Measurements from ENCODE around the gene SLC43A2.

SLC43A2 gene

DNA sequence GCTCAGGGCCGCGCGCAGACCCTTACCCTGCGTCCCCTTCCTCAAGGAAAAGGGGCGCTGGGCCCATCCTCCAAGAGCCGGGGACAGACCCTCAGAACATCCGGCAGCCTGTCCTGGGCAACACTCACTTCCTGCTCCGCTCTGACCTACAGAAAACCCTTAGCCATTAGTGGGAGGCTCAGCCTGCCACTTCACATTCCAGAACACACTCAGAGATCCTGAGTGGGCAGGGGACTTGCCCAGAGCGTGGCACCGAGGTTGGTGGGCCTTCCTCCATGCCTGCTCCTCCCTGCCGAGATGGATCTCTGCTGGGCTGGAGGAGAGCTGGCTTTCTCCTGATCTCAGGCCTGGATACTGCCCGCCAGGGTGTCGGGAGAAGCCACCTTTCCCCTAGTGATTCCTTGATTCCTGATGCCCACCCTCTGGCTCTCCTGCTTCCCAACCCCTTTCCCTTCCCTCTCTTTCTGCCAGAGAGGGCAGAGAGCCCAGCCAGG lies 15.4 kb upstream of the SLC43A2 start:
- DNase-seq (ENCODE audit: low read depth in 2 of 2), result no peak

DNA sequence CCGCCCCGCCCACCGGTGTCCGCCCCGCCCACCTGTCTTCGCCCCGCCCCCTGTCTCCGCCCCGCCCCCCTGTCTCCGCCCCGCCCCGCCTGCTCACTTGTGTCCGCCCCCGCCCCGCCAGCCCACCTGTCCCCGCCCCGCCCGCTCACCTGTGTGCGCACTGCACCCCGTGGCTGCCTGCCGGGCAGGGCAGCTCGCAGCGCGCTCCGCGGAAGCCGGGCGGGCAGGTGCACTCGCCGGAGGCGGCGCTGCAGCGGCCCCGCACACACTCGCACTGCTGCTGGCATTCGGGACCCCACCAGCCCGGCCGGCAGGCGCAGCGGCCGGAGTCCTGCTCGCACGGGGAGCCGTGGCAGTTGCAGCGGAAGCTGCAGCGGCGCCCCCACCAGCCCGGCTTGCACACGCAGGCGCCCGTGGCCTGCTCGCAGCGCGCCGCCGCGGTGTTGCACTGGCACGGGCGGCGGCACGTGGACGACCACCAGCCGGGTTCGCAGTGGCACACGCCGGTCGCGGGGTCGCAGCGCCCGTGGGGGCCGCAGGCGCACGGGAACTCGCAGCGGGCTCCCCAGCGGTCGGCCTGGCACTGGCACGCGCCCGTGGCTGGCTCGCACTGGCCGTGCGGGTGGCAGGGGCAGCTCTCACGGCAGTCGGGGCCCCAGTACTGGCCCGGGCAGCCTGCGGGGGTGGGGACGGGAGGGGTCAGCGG lies 14.8 kb upstream of the SLC43A2 start:
- peak; percentile 40 to 42 for DNase-seq (ENCODE audit: low read depth in 2 of 2)

GRCh38 chr17:1641065-1641403 lies 12.4 kb upstream of the SLC43A2 start:
- no peak for DNase-seq (ENCODE audit: low read depth in 2 of 2)

DNA sequence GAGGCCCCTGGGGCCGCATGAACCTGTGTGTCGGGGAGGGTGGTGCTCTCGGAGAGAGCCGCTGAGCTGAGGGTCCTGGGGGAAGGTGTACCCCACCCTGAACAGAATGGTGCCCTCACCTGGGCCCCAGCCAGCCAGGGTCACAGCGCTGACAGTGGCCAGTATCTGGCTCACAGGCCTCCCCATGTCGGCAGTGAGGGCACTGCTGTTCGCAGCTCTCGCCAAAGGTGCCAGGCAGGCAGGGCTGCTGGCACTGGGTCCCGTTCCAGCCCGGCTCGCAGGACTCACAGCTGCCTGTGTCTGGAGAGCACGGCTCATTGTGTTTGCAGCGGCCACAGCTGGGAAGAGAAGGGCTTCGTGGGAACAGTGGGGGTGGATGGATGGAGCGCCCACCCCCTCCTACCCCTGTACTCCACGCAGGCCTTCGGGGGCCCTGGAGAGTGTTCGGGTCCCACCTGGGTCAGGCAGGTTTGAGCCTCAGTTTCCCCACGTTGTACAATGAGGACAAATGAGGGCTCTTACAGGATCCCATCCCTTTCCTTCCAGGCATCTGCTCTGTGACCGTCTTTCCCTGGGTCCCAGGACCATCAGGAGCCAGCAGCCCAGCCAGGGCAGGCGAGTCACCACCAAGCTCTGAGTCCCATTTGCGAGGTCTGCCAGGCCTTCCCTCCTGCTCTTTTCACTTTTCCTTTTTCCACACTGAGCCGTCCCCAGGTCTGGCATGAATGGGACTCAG lies 11.9 kb upstream of the SLC43A2 start:
- DNase-seq (ENCODE audit: low read depth in 2 of 2), result no peak

DNA sequence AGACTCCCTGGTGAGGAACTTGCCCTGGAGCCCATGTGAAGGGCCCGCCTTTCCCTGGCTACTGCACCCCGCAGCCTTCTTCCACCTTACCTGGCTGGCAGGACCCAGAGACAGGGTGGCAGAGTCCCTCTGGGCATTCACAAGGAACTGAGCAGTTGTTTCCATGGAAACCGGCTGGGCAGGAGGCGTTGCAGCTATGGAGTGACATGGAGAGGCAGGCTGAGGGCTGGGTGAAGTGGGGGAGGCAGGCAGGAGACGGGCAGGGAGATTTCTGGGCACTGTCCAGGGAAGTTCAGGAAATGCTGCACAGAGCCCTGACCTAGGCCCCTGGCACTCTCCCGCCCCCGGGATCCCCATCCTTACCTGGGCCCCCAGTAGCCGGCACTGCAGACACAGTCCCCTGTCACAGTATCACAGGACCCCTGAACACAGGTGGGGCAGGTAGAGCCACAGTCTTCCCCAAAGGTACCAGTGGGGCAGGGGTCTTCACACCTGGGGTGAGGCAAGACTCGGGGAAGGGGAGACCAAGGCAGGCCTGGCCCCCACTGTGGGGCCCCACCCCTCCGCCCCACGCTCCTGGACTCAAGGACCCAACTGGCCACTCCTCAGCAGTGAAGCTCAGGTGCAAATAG lies 11.0 kb upstream of the SLC43A2 start:
- no peak for DNase-seq (ENCODE audit: low read depth in 2 of 2)

DNA sequence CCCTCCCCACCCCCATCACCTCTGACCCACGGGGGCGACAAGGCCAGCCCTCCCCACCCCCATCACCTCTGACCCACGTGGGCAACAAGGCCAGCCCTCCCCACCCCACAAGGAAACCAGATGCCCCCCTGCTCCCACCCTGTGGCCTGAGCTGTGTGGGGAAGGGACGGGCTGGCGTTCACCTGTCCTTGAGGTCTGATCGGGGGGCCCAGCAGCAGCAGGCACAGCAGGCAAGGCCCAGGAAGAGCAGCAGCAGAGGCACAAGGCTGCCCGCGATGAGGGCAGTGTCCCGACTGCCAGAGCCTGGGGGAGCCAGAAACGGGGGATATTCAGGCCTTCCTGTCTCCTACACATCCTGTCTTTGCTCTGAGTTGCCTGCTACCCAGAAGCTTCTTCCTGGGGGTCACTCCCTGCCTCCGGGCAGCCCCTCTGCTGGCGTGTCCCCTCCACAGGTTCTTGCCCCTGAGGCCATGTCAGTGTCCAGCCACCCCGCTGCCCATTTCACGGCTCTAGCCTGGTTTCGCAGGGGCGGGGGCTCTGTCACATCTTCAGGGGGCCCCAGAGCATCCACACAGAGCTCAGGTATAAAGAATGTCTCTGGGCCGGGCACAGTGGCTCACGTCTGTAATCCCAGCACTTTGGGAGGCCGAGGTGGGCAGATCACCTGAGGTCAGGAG lies 10.1 kb upstream of the SLC43A2 start:
- no peak for DNase-seq (ENCODE audit: low read depth in 2 of 2)

GRCh38 chr17:1638171-1638590 lies 9.5 kb upstream of the SLC43A2 start:
- no peak for DNase-seq (ENCODE audit: low read depth in 2 of 2)

DNA sequence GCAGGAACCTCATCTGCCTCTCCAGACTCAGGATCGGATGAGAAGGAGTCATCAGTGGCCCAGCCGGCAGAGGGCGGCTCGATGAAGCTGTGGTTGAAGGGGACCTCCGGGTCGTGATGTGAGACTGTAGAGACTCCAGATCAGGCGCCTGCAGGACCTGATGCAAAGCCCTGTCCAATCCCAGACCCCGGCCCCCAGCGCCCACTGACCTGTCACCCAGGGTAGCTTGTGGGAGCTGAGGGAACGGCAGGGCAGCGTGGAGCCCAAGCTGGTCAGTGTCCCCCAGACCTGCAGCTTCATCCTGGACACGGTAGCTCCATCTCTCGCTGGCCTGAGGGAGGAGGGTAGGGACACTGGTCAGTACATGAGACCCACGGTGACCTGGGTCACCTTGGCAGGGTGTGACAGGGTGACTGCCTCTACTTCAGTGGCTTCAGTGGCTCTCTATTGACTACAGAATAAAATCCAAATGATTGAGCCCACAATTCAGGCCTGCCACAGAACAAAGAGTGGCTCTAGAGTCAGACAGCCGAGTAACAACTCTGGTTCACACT lies 8.2 kb upstream of the SLC43A2 start:
- DNase-seq (ENCODE audit: low read depth in 2 of 2), result no peak

GRCh38 chr17:1635675-1636465 lies 7.2 kb upstream of the SLC43A2 start:
- no peak for DNase-seq (ENCODE audit: low read depth in 2 of 2)

- DNase-seq (ENCODE audit: low read depth in 2 of 2), result no peak
Observed at GRCh38 chr17:1634841-1635650, 6.4 kb upstream of the SLC43A2 start.

GRCh38 chr17:1630662-1631061 lies 2.0 kb upstream of the SLC43A2 start:
- no peak for DNase-seq (ENCODE audit: low read depth in 2 of 2)

DNA sequence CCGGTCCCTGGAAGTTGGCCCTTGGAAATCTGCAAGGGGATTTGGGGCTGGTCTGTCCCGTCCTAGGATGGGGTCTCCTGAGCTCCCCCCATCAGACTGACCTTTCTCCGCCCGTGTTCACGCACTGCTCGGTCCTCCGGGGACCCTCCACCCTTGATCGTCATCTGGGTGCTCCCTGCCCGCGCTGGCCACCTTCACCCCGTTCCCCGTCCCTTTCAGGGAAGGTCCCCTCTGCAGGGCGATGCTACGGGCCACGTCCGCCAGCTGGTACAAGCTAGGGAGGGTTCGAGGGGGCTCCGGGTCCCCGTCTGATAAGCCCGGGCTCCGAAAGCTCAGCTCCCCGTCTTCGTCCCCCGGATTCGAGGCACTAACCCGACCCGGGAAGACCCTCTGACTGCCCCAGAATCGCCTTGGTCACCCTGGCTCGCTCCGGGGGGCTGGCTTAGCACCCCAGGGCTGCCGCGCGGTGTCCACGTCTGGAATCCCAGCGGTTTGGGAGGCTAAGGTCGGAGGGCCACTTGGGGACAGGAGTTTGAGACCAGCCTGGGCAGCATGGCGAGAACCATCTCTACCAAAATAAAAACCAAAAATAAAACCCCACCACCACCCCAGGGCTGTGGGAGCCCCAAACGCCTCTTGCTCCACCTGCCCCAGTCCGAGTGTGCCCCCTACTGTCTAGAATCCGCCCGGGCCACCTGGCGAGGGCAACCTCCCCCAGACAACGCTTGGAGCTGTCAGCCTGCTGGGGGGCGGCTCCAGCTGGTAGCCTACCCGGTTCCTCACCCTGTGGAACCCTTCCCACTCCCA lies 1.1 kb upstream of the SLC43A2 start:
- DNase-seq (ENCODE audit: low read depth in 2 of 2), result peak; percentile 63 to 74

DNA sequence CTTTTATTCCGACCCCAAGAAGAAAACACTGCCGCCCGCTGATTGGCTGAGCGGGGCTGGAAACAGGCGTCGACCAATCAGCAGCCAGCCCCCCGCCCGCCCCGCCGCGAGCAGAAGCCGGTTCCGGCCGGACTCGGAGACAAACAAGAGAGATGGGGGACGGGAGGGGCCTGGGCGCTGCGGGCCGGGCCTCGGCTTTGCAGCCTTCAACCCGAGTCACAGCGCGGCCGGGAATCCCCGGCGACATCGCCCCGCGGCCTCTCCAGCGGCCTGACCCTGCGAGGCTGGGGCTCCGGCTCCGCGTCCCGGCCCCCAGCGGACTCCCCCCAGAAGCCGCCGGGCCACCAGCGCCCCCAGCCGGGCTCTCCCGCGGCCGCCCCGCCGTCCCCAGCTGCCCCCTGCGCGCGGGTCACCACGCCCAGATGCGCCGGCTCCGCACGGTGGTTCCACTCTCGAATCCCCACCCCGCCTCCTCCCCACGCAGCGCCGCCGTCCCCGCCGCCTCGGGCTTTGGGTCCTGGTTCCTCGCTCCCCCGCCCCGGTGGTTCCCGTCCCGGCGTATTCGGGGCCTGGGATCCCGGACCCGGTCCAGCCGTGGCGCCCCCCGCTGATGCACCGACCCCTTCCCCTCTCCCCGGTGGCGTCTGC lies 346 bp upstream of the SLC43A2 start:
- peak; percentile 80 to 84 for DNase-seq (ENCODE audit: low read depth in 2 of 2)

DNA sequence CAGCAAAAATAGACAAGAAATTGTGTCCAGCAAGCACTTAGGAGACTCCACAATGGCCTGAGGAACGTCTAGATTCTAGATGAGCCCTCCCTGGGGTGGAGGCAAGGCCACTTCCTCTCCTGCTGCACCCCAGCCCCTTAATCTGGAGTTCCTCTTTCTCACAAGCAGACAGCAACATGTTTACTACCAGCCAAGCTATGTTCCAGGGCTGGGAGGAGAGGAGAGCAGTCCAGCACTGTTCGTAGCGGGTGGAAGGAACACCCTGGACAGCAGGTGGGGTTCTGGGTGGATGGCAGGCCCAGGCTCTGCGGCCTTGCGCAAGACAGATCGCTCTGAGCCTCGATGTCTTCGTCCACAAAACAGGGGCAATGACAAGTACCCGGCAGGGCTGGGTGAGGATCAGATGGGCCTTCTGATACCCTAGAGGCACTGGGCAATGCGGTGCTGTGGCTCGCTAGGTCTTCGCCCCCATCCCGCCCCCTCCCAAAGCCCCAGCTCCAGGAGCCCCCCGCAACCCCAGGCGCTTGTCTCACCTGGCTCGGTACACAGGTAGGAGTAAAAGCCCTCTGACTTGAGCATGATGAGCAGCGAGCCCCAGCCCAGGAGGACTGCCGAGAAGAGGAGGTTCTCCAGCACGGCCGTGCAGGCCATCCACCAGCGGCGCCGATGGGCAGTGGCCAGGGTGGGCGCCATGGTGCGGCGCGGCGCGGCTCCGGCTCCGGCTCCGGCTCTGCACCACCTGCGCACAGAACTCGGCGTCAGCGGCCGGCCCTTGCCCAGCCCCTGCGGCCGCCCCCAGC lies 1.3 kb downstream of the SLC43A2 start:
- no peak for DNase-seq (ENCODE audit: low read depth in 2 of 2)

DNA sequence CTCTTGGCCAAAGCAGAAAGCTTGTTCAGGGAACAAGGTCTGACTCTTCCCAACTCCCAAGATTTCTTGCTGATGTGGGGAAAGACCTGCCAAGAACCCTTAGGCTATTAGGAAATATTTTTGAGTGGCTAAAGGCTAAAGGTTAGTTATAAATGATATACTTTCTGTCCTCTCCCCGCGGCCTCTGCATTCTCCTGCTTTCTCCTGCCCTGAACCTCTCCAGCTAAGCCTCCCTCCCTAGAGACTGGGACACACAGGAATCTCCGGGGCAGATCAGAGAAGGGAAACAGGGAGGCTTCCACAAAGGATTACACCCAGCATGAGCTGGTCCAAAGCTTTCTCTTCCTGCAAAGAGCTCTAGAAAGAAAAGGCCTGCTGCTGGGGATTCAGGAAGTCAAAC lies 2.3 kb downstream of the SLC43A2 start:
- DNase-seq (ENCODE audit: low read depth in 2 of 2), result no peak

GRCh38 chr17:1625581-1625980 lies 3.1 kb downstream of the SLC43A2 start:
- DNase-seq (ENCODE audit: low read depth in 2 of 2), result no peak

DNA sequence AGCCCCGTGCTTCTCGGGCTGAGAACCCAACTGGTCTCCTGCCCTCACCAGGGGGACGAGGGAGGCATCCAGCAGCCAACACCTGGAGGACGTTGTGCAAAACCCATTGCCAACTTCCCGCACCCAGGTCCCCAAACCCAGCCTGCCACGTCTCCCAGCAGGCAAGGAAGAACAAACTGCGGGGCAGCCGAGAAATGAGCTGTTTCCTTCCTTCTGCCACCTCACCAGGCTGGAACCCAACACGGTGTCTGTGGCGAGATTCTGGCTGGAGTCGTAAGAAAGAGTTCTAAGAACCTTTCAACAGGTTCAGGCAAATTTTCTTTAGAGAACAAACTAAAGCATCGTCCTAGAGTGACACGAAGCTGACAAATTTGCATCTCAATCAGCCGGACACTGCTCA lies 3.6 kb downstream of the SLC43A2 start:
- DNase-seq (ENCODE audit: low read depth in 2 of 2), result no peak

- DNase-seq (ENCODE audit: low read depth in 2 of 2), result no peak
Observed at GRCh38 chr17:1624650-1625049, 4.0 kb downstream of the SLC43A2 start.

Measured in stimulated activated CD4-positive, alpha-beta T cell treated with anti-CD3 and anti-CD28 coated beads, Interleukin-1b, Interleukin-23, amount 100 ng/mL, for 4 hours (primary cell).